Spinal cord (tissue), 10 donors: ENCODE data around the gene COL25A1. TPM values are rescaled to one million over a fixed set of nuclear protein-coding genes. Genes with fewer than 3 reads are reported as not detected.
"Not testable (repeated sequence)": the region's sequence is repeated elsewhere in the genome, so short reads cannot be mapped to it uniquely, and the experiment has no call there.

Experiments
- DNase-seq, 6 donors: peaks; one replicate each; pipeline versions ENCODE4 v3.0.0 to v3.0.0-alpha.2; 2013 to 2015; ENCODE audit warnings: low spot score in 6 of 6, low read depth in 4 of 6
- H3K27ac ChIP-seq: one replicate; pipeline ENCODE4 v1.5.1; 2013; ENCODE audit warnings: low read depth, low read length, control low read depth
- H3K27me3 ChIP-seq: one replicate; pipeline ENCODE4 v1.6.1; 2013; ENCODE audit warnings: low read length; ENCODE audit not compliant: control insufficient read depth, insufficient read depth
- H3K36me3 ChIP-seq: one replicate; pipeline ENCODE4 v1.6.1; 2013; ENCODE audit warnings: low read length; ENCODE audit not compliant: control insufficient read depth, insufficient read depth
- H3K4me1 ChIP-seq: one replicate; pipeline ENCODE4 v1.6.1; 2013; ENCODE audit warnings: low read length; ENCODE audit not compliant: control insufficient read depth, insufficient read depth
- H3K4me3 ChIP-seq: one replicate; pipeline ENCODE4 v1.5.1; 2013; ENCODE audit warnings: low read depth, low read length, control low read depth
- H3K9me3 ChIP-seq: one replicate; pipeline ENCODE4 v1.6.1; 2013; ENCODE audit warnings: low read length; ENCODE audit not compliant: control insufficient read depth, insufficient read depth
- WGBS: methylation state at CpG from one replicate; pipeline ENCODE4 v1.1.5; 2013; ENCODE audit warnings: missing lambda C conversion rate; ENCODE audit not compliant: insufficient coverage; 5-methylcytosine and 5-hydroxymethylcytosine counted together
- polyA plus RNA-seq, 2 donors: library from polyadenylated mRNA; unstranded; fragments of 120-200 nt; gene quantifications; one replicate each; pipeline ENCODE4 v1.2.1, GENCODE V29; 2013; ENCODE audit not compliant: insufficient read length in 2 of 2
- total RNA-seq, 2 donors: library from RNA; depleted of rRNA in 1 of 2; stranded (reverse); fragments of 120-200 nt in 1 of 2; fragments of >200 nt in 1 of 2; gene quantifications; one replicate each; pipeline versions ENCODE4 v1.2.3 to v1.2.4, GENCODE V29; 2013 to 2014
- donor health status: healthy.

Gene COL25A1
- total and polyA plus RNA-seq, 4 donors, result 9.3 to 33.6 (median 13.4) TPM

- not testable (repeated sequence) for H3K27me3 ChIP-seq, H3K36me3 ChIP-seq, H3K4me1 ChIP-seq, DNase-seq, H3K27ac ChIP-seq, H3K9me3 ChIP-seq, H3K4me3 ChIP-seq
- WGBS, result no CpG with 5 or more reads among the region's 5 CpGs
These were observed 368.5 kb downstream of the COL25A1 start for GRCh38 chr4:108933925-108934324.

DNA sequence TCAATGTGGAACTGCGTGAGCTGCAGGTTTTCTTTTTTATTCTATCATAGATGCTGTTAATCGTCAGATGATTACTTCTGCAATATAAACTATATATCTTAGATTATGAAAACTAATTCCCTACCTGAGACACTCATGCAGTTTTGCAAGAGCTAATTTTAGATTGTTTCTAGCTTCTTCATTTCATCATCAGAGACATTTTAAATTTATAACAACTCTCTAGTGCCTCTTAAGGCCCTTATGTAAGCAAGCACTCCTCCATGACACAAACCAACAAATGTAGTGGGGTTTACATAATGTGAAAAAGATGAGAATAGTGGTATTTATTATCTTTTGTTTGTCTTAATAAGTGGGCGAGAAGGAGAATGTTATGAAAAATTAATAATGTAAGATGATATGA, 369.4 kb downstream of the COL25A1 start:
- Histone ChIP-seq H3K9me3 (no peaks in the 10 kb centered on the region), H3K4me3 (no peak overlapping the region), H3K27me3 (no peaks in the 10 kb centered on the region), H3K36me3 (no peaks in the 10 kb centered on the region), H3K27ac (no peak overlapping the region), H3K4me1 (no peaks in the 10 kb centered on the region)
- WGBS, result no CpG with 5 or more reads among the region's 3 CpGs
- DNase-seq, result peak in 1 of 6 donors; percentile 77

DNA sequence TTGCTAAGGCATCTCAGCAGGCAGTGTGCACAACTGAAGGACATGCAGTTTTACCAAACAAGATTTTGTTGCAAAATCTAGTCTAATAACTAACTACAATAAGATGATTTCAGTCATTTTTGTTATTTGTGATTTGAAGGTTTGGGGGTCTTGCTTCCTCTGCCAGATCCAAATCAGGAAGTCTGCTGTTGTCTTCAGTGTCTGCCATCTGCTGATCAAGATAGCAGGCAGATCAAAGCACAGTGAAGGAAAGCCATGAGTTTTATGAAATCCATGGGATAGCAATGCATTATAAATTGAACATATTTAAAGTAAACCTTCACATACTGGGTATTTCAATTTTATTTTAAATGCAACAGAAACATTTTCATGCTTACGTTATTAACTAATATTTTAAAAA, 370.5 kb downstream of the COL25A1 start:
- no peaks in the 10 kb centered on the region for H3K27me3 ChIP-seq
- no peak overlapping the region for H3K27ac ChIP-seq
- WGBS, result no CpG with 5 or more reads among the region's 1 CpG
- H3K36me3 ChIP-seq, result no peaks in the 10 kb centered on the region
- no peaks in the 10 kb centered on the region for H3K9me3 ChIP-seq
- DNase-seq, result peak in 1 of 6 donors; percentile 7
- no peak overlapping the region for H3K4me3 ChIP-seq
- no peaks in the 10 kb centered on the region for H3K4me1 ChIP-seq

DNA sequence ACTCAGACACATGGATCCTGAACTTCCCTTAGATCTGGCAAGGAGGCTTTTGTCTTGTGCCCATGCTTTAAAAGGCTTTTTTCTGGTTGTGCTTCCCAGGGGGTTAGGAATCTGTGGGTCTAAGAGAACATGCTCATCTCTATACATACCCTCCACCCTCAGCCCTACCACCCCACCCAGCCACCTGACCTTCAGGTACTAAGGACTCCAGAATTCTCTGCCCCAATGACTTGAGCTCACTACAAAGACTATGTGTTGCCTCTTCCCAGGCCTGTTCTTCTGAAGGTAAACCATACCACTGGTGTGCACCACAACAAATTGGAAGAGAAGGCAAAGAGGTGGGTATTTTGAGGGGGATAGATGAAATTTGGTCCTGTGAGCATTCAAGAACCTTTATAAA, 372.3 kb downstream of the COL25A1 start:
- DNase-seq, result no peak
- H3K9me3 ChIP-seq, result no peaks in the 10 kb centered on the region

DNA sequence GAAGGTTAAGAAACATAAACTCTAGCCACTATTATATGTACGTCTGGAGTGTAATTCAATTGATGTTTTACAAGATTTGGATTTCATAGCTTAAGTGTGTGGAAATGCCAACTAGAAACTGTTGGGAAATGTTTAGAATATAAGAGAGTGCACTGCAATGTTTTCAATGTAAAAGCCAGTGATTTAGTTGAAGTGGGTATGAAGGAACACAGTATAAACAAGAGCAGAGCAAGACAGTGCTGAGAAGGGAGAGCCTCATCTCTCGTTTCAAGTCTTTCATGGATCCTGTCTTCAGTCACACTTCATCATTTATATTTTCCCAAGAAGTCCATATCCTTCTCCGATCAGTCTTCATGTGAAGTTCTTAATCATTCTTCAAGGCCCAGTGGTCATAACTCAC, 375.7 kb downstream of the COL25A1 start:
- no peaks in the 10 kb centered on the region for H3K4me1 ChIP-seq
- no peak overlapping the region for H3K27ac ChIP-seq
- DNase-seq, result no peak
- WGBS, result 69% methylated on average over 1 of the region's 3 CpGs
- H3K36me3 ChIP-seq, result no peaks in the 10 kb centered on the region
- no peaks in the 10 kb centered on the region for H3K27me3 ChIP-seq
- no peaks in the 10 kb centered on the region for H3K9me3 ChIP-seq
- no peak overlapping the region for H3K4me3 ChIP-seq

More for the DNA sequence above, 372.3 kb downstream of the COL25A1 start:
- Histone ChIP-seq H3K36me3 (no peaks in the 10 kb centered on the region), H3K27ac (no peak overlapping the region), H3K27me3 (no peaks in the 10 kb centered on the region), H3K4me3 (no peak overlapping the region), H3K4me1 (no peaks in the 10 kb centered on the region)

DNA sequence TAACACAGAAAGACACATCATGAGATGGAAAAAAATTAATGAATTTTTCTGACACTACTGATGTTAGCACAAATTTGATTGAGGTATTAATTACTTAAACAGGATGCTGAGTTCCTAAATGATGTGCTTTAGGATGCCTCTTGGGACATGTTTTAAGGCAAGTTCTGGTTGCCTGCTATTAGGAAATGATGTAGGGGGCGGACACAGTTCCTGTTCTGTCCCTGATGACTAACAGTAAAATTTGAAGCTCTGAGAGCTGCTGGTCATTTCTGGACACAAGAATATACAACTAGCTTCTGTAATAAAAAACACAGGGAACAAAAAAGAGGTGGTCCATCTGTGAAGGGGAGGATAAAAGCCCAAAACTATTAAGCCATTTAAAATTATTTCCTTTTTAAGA, 376.4 kb downstream of the COL25A1 start:
- no CpG with 5 or more reads among the region's 1 CpG for WGBS

DNA sequence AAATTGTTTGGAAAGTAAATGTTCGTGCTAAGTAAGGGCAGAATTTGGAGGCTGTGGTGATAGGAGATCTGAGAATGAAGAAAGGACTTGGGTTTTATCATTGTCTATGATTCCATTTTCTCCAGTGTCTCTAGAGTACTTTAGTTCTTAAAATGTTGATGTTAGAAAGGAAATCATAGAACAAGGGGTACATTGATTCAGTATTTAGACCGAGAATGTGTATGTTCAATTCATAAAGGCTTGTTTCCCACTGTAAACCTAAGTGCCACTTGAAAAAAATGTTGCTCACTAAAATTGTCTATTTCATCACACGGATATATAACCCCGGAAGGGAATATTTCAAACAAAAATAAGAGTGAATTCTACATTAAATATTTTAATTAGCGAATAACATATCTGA, 380.3 kb downstream of the COL25A1 start:
- H3K9me3 ChIP-seq, result no peaks in the 10 kb centered on the region
- H3K4me1 ChIP-seq, result no peaks in the 10 kb centered on the region
- H3K27me3 ChIP-seq, result no peaks in the 10 kb centered on the region
- H3K27ac ChIP-seq, result no peak overlapping the region
- WGBS, result 100% methylated on average over 1 of the region's 5 CpGs
- DNase-seq, result no peak
- H3K4me3 ChIP-seq, result no peak overlapping the region
- no peaks in the 10 kb centered on the region for H3K36me3 ChIP-seq

More for the DNA sequence above, 376.4 kb downstream of the COL25A1 start:
- H3K36me3 ChIP-seq, result no peaks in the 10 kb centered on the region
- no peaks in the 10 kb centered on the region for H3K9me3 ChIP-seq
- no peaks in the 10 kb centered on the region for H3K27me3 ChIP-seq
- no peak overlapping the region for H3K27ac ChIP-seq
- DNase-seq, result no peak
- no peak overlapping the region for H3K4me3 ChIP-seq
- no peaks in the 10 kb centered on the region for H3K4me1 ChIP-seq

DNA sequence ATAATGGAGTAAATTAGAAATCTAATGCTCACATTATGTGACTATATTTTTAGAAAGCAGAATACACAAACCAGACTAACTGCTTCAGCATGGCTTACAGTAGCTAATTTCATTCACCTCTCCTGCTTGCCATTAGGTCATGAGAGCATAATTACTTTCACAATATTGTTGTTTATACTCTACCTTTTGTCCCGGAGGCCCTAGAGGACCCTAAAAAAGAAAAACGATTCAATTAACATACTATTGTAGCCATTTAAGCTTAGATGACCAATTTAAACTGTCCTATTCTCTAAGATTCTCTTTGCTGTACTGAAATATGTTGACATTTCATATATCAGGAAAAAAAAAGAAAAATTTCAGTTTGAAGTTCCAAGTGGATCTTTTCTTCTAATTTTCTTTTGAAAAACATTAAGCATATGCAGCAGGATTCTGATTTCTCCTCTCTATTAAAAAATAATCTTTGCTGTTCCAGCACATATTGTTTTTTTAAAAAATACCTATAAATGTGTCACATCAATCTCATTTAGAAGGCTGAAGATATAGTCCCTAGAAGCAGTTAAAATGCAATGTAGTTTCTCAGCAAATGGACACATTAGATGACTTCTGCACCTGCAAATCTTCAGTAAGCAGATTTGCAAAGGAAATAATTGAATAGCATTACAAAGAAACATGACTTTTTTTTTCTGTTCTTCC, 381.9 kb downstream of the COL25A1 start:
- peak in 1 of 6 donors; percentile 81 for DNase-seq
- no peak overlapping the region for H3K27ac ChIP-seq
- WGBS, result no CpG with 5 or more reads among the region's 2 CpGs

DNA sequence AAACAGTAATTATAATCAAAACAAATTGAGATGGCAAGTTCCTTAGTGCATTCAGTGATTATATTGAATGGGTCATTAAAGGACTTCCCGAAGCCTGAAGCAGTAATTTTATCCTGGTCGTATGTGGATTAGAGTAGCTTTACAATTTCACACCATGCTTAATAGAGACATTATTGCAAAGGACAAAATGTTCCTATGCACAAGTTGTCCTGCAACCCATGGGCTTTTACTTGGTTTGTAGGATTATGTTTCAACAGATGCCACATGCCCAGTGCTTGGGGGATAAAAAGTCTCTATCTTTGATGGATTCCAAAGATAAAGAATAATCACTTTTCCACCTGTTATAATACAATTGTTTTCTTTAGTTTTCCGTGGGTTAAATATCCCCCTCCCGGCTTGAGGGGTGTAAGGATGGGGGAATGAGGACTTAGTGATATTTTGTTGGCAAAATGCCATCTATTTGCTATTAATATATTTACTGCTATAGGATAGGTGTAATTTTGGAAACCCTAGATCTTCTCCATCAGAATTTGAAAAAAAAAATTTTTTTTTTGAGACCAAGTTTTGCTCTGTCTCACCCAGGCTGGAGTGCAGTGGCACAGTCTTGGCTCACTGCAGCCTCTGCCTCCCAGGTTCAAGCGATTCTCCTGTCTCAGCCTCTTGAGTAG, 383.1 kb downstream of the COL25A1 start:
- Histone ChIP-seq H3K27ac (no peak overlapping the region), H3K36me3 (no peaks in the 10 kb centered on the region), H3K4me1 (no peaks in the 10 kb centered on the region), H3K27me3 (no peaks in the 10 kb centered on the region), H3K4me3 (no peak overlapping the region), H3K9me3 (no peaks in the 10 kb centered on the region)
- DNase-seq, result peak in 1 of 6 donors; percentile 66
- no CpG with 5 or more reads among the region's 5 CpGs for WGBS

More for the DNA sequence above, 381.9 kb downstream of the COL25A1 start:
- Histone ChIP-seq H3K4me3 (no peak overlapping the region), H3K36me3 (no peaks in the 10 kb centered on the region), H3K4me1 (no peaks in the 10 kb centered on the region), H3K9me3 (no peaks in the 10 kb centered on the region), H3K27me3 (no peaks in the 10 kb centered on the region)

DNA sequence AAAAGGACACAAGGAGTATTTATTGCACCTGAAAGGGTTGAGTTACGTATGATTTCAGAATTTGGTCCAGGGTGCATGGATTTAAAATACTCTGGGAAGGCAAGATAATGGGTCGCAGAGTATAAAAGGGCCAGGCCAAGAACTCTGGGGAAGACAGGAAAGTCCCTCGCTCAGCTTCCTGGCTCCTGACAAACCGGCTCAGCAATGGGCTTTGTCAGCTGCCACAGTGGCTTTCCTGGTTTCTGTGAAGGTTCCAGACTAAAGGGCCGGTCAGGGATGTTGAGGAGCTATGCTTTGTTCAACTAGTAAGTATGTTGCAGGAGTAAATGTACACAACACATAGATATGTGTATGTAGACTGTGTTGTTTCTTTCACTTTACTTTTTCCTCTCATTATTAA, 385.2 kb downstream of the COL25A1 start:
- no peaks in the 10 kb centered on the region for H3K4me1 ChIP-seq
- DNase-seq, result no peak
- H3K4me3 ChIP-seq, result no peak overlapping the region
- H3K27me3 ChIP-seq, result no peaks in the 10 kb centered on the region
- 87% methylated on average over 3 of the region's 5 CpGs for WGBS
- no peaks in the 10 kb centered on the region for H3K36me3 ChIP-seq
- H3K9me3 ChIP-seq, result no peaks in the 10 kb centered on the region
- H3K27ac ChIP-seq, result no peak overlapping the region
